HG03378 (cell line): Measurements from ENCODE around the gene BICD2.

Experiments
- ATAC-seq: cut with Tn5 transposase; IDR thresholded peaks from one replicate; pipeline ENCODE4 v1.9.1; 2021; ENCODE audit warnings: mild to moderate bottlenecking, moderate library complexity; ENCODE audit not compliant: unreplicated experiment

The BICD2 gene

DNA sequence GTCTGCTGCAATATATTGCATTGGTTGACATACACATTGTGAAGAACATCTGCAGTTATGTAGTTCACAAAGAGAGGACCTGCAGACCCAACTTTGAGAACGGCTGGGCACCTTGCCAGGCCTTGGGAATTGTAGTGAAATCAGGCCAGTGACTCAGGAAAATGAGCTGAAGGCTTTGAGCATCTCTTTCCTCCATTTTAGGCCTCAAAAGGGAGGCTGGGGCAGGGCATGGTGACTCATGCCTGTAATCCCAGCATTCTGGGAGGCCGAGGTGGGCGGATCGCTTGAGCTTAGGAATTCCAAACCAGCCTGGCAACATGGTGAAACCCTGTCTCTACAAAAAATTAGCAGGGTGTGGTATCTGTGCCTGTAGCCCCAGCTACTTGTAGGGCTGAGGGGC lies 93.3 kb downstream of the BICD2 start:
- ATAC-seq: no peak

DNA sequence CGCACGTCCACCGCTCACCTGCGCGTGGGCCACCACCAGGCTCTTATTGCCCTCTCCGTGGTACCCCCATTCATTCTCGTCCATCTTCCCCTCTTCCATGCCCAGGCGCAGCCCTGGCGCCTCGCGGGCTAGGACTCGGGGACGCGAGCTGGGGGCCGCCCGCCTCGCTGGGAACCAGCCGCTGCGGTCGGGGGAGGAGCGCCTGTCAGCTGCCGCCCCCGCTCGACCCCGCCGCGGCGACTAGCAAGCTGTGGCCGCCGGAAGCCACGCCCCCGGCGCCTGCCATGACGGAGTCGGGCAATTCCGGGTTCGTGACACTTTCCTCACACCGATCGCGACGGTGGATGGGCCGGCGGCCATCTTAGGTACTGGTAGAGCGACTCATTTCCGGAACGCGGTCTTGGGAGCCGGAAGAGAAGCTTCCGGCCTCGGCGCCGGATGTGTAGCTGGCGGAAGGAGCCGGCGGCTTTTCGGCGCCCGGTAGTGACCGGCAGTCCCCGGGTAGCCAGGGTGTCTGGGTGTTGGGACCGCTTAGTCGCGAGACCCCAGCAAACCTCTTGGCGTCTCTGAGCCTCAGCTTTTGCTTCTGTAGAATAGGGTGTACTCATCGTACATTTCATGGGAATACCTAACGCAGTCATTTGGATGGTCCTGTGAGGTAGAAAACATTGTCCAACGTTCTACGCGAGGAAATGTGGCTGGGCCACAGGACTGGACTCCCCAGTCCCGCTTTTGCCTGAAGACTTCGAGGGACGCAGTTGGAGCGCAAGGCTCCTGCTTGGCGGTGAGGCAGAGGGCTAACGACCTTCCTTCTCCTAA lies 94.5 kb downstream of the BICD2 start, which contains the start of gene IPPK:
IPPK (minus strand) TSS at position 242 of the 819 bp plus-strand sequence; CDS start at position 99, 143 bp downstream.
- ATAC-seq: peak; percentile 89

DNA sequence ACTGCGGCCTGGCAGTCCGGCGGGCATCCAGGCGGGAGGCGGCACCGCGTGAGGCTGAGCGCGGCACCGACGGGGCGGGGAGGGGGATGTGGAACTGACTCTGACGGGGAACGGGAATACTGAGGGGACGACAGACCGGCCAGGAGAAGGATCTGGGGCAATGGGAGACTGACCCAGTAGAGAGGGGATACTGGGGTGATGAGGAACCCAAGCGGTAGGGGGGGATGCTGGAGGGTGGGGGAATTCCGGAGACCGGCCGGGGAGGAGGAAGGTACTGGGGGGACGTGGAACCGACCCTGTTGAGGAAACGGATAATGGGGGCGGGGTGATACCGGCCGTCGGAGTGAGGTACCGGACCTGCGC lies 95.1 kb downstream of the BICD2 start:
- ATAC-seq: no peak

- no peak for ATAC-seq
These were observed 95.7 kb downstream of the BICD2 start for GRCh38 chr9:92668746-92669526.

DNA sequence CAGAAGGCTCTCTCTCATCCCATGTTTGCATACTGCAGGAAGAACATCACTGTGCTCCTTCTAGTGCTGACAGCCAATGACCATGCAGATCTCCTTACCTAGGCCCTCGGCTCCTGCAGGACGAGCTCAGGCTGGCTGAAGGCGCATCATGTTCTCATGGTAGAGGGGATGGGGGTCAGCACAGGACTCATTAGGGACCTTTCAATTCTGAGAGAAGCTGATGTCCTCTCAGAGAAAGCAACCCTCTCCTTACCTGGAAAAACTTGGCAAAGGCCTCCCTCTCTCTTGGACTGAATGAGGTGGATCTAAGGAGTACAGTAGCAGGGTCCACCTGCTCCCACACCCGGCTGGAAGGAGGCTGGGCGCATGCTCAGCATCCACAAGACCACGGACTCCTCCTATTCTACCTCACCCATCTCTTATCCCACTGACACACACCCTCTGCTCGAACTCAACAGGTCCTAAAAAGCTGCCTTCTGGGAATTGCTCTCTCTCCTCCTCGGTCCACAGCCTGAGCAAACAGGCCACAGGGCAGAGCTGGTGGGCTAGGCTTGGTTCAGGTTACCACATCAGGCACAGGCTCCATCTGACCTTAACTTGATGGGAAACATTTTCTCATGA lies 97.6 kb downstream of the BICD2 start:
- ATAC-seq: no peak

- ATAC-seq: no peak
These were observed 98.4 kb downstream of the BICD2 start for GRCh38 chr9:92666236-92666635.

DNA sequence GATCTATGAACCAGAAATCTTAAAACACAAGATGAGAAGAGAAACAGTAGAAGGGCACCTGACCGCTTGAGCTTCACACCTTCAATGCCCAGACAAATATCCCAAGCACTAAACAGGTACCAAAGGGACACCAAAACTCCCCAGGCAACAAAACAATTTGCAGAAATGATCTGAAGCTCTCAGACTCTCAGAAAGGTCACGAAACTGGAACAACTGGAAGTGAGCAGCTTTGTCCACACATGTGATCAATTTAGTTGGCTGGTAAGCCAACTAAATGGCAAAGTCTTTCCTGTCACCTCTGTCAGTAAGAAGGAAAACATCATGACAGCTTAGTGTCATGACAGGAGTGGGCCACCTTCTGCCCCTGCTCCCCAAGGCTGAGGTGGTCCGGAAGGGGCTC lies 98.8 kb downstream of the BICD2 start:
- no peak for ATAC-seq

DNA sequence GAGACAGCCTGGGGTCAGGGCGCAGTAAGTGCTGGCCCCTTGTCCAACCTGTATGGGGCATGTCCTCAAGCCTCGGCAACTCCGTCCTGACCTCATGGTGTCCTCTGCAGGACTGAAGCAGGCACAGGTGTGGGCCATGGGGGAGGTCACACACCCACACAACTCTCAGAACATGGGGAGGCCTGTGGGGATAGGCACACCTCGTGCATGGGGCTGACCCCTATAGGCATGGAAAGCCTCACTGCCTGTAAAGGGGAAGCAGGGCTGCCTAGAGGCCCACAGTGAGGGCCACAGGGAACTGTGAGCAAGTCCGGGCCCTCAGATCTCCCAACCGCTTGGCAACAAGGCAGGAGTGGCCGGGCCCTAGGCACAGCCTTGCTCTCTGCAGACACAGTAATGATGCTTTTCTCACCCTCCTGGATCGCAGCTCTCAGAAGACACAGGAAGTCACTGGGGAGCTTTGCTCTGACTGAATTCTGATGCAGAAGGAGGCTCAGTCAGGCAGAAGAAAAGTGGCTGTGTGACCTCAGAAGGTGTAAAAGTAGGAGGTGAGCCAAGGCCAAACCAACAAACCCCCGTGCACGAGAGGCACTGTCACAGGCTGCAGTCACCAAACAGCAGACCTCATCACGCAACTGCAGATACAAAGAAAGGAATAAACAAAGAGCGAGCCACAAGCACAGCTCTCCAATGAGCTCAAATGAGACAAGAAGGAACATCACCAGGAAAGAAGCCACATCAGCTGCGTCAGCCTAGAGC lies 100.1 kb downstream of the BICD2 start:
- no peak for ATAC-seq

- no peak for ATAC-seq
These were observed 100.7 kb downstream of the BICD2 start for GRCh38 chr9:92663951-92664350.

DNA sequence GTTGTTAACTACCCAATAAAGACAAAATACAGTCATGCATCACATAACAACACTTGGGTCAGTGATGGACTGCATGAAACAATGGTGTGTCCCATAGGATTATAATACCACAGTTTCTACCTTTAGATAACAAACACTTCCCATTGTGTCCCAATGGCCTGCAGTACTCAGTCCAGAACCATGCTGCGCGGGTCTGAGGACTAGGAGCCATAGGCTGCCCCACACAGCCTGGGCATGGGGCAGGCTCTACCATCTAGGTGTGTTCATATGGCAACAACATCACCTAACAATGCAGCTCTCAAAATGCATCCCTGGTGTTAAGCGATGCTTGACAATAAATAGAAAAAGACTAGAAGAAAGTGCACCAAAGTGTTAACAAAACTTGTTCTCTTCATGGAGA lies 101.5 kb downstream of the BICD2 start:
- no peak for ATAC-seq

- ATAC-seq: no peak
These were observed 102.9 kb downstream of the BICD2 start for GRCh38 chr9:92661743-92662142.
